GM18870 (cell line): ENCODE results near the gene GRM4.

Experiments
- ATAC-seq: cut with Tn5 transposase; IDR thresholded peaks from one replicate; pipeline ENCODE4 v1.9.1; 2021; ENCODE audit warnings: moderate library complexity; ENCODE audit not compliant: unreplicated experiment

GRM4 gene

DNA sequence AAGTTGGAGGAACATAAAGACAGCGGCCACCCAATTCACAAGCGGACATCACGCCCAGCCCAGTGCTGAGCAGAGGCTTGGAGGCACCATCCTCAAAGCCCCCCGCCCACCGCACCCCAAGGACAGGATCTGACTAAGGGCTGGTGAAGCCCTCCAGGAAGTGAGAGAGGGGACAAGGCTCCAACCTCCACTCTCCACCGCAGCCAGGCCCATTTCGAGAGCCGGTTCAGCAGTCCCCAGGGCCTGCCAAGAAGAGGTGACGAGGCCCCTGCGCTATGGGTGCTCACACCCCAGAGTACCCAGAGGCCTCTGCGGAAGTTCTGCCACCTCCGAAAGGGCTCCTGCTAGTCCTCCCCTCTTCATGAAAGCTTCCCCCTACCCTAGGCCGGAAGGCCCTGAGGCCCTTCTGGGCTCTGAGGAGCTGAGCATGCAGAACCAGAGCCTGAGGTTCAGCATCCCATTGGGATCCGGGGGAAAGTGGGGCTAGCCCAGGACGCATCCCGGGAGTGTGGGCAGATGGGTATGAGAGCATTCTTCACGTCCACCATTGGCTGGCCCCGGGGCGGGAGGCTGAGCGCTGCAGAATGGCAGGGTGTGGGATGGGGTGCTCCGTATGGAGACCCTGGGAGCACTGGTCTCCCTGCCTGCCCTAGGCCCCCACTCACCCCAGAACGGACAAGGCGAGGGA is 2.5 kb downstream of the GRM4 start:
- no peak for ATAC-seq

DNA sequence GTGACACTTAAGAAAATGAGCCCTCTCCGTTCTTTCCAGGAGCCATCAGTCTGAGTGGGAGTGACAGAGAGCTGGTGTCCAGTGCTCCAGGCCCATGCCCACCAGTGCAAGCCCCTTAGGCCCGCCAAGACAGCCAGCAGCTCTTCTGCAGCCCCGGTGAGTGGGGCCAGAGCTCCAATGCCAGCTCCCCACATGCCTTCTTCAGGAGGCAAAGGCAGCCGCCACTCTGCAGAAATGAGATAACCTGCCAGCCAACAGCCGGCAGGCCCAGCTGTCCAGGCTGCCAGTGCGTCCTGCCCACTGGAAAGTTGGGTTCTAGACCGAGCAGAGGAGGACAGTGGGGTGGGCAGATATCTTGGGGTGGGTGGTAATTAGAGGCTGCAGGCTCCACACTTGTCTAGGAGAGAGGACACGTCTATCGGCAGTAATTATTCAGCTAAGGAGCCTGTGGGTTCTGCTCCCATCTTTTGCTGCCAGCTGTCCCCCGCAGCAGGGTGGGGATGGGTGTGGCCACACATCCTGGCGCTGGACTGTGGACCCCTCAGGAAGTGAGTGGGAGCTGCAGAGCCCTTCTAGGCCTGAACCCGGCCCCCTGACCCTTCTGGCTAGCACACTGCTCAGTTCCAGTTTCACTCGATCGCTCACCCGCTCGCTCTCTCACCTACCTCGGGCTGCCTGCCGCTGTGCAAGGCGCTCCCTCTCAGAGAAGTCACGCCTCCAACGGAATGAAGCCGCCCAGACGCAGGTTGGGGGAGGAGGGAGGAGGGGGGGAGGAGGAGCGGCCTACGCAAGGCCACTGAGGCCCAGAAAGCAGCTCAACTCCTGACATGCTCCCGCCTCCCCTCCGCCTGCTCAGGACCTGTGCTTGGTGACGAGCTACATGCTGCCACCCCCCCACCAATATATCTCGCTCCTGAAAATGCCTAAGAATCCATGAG is 3.6 kb downstream of the GRM4 start:
- no peak for ATAC-seq

DNA sequence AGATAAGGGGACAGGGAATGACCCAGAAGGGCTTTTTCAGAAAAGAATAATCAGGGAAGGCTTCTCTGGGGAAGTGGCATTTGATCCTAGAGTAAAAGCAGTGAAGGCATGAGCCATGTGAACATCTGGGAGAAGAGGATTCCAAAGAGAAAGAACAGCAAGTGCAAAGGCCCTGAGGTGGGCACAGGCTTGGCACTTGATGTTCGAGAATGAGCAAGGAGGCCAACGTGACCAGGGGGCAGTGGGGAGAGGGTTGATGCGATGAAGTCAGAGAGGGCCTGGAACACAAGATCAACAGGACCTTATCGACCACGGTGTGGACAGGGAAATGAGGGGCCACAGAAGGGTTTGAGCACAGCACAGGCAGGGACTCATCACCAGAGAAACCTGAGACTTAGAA is 5.8 kb downstream of the GRM4 start:
- ATAC-seq = no peak

DNA sequence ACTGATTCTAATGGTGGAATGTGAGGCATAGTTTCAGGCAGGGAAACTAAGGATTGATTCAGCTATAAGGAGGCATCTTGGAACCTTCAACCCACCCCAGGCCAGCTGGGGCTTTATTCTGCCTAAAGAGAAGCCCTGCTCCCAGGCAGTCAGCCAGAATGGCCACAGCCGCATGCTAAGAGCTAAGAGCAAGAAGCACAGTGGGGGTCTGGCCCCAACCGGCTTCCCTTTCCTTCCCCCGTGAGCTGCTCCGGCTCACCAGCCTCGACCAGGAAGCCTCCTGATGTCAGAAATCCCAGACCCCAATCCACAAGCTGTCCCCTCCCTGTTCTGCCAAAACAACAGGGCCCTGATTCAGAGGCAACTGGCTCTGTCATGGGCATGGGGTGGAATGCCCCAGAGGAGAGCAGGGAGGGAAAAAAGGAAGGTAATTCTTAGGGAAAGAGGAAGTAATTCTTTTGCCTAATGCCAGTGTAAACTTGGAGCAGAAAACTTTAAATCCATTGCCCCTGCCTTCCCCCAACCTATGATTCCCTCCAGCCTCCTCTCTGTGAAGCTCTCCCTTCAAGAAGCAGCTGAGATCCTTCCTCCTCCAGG is 6.9 kb downstream of the GRM4 start:
- no peak for ATAC-seq

DNA sequence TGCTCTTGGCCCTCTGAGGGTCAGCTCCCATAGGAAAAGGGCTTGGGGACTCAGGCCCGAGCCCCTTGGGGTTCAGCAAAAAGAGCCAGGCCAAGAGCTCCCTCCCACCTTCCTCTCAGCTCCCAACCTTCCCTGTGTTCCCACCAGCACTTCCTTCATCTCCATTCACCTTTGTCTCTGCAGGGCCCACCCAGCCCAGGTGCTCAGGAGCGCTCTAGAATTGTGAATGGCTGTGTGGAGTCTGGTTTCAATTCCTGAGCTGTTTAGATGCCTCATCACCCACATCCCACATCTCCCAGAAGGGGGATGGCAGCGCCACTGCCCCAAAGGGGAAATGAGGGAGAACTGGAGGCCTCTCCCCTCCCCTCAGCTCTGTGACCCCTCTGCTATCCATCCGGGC is 7.7 kb downstream of the GRM4 start:
- ATAC-seq = no peak

DNA sequence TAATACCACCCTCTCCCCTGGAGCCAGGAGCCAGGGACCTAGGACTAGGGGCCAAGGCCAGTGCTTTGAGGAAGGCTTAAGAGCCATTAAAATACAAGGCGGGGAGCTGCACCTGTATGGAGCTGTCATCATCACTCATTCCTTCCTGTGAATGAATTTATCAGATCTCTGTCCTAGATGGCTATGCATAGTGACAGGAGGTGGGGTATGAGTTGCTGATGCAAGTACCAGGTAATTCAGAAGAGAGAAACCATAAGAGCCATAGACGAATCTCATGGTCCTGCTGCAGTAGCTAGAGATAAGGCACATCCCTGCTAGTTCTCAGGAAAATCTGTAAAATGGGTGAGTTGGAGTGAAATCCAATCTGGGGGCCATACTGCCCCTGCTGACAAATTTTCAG is 10.3 kb downstream of the GRM4 start:
- ATAC-seq = no peak

DNA sequence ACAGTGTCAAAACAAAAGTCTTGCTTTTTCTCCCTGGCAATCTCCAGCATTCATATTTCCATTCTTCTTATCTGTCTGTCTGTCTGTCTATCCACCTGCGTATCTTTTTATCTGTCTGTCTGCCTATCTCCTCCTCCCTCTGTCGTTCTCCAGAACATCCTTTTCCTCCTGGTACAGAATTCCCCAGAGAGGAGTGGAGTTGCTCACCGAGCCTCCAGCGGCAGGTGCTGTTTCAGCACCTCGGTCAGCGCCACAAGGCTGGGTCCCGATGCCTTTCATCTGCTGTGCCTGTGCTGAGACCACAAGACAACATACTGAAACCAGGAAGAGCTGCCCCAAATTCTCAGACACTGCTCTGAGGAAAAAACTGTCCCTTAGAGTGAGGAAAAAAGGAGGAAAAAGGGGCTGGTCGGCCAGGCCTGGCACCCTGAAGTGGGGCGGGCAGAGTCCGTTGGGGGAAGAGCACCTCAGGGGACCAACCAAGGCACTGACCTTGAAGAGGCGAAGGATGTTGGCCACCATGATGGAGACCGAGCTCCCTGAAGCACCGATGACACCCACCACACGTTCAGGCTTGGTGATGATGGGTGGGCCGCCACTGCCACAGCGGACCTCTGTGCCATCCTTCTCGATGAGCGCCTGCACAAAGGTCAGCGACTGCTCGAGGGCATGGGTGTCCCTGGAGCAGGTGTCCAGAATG is 13.3 kb downstream of the GRM4 start:
- ATAC-seq = no peak

DNA sequence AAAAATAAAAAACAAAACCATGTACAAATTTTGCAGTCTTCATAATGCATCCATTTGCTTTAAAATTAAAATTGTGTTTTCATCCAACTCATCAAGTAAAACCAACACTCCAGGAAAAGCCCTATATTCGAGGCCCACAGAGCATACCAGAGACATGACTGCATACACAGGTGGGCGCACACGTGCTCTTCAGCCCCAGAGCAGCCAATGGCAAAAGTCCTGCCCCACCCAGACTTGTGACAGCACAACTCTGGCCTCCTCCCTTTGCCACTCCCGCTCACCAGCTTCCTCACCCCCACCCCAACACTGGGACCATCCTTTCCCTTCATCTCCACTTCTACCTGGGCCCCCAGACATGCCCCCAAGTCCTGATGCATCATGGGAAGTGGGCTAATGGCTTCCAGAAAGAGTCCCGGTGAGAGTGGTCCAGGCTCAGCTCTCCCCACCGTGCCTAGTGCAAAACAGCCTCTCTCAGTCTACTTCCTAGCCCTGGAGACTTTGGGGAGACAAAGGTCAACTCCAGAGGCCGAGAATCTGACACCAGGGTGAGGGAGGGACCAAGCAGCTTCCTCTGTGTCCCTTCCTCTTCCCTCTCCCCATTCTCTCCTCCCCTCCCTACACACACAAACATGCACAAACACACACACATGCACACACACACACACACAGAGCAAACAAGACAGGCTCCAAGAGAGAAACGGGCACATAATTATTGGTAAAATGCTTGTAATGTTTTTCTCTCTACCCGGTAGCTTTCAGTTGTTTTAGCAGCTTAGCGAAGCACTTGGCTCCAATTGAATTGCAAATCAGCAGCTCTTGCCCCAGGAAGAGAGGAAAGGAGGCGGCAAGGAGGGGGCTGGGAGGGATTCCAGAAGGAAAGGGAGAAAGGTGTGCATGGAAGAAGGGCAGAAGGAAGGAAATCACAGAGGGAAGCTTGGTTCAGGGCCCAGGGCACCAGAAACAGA is 14.3 kb downstream of the GRM4 start:
- no peak for ATAC-seq

DNA sequence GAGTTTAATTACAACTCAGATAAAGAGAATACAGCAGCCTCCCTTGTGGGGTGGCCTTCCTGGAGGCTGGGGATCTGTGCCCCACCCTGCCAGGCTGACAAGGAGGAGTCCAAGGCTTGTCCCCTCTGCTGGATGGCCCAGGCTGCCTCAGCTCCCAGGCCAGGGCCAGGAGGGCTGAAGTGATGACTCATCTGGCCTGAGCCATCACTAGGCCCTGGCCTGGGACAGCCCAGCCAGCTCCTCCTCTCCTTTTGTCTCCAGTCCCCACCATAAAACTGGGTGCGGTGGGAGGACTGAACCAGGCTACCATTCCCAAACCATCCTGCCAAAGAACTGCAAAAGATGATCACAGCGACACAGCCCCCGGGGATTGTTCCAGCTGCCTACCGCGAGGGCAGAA is 15.0 kb downstream of the GRM4 start:
- ATAC-seq = no peak

DNA sequence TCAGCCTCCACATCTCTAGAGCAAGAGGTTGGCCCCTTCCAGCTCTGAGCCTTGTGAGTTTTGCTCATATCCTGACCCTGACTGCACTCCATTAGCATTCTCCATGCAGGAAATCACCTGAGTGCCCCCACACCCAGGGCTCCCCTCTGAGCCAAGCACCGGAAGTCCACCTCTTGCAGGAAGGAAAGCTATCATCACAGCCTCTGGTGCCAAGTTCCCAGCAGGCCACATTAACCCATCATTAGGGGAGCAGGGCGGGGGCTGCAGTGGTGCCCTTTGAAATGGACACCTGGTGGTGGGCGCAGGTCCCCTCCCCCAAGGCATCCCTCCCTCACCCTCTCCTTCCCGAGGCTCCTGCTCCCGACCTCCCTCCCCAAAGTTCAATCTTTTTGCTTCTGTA is 16.1 kb downstream of the GRM4 start:
- no peak for ATAC-seq

DNA sequence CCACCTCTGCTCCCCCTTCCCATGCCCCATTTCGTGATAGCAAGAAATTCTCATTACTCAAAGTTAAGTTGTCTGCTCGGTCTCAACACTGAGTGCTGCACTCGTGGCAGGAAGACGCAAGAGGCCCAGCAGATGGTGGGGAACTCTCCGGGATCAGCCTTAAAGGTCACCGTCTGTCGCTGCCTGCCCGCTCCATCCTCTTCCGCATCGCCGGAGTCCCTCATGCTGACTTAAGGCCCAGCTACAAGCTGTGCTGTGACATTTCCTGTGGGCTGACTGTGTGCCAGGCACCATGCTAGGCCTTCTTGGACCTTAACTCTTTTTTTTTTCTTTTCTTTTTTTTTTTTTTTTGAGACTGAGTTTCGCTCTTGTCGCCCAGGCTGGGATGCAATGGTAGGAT is 17.8 kb downstream of the GRM4 start:
- no peak for ATAC-seq

DNA sequence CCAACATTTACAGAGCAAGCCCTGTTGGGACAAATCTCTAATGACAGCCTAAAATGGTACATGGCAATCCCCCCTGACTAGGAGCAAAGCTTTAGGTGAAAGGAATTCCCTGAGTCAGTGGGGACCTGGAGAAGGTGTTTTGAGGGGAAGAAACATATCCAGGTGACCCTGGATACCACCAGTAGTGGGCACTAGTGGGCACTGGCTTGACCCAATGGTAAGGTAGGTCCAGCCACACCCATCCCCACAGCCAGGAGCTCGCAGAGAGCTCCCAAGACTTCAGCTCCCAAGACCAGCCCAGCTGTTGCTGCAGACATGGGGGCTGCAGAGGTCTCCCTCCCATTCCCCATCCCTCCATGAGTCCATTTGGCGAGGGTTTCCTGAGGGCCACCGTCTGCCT is 19.5 kb downstream of the GRM4 start:
- no peak for ATAC-seq

DNA sequence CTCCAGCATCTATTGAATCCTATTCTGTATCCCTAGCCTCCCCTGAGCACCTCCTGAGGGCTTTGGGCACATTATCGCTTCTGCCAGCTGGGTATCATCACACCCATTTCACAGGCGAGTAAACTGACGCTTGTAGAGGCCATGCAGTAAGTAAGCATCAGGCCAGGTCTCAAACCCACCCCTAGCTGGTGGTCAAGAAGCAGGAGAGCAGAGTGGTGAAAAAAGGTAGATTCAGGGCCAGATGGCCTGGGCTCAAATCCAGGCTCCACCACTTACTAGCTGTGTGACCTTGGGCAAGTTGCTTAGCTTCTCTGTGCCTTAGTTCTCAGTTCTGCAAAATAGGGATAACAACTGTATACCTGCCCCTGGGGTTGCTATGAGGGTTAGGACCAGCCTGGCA is 19.9 kb downstream of the GRM4 start:
- ATAC-seq = no peak

DNA sequence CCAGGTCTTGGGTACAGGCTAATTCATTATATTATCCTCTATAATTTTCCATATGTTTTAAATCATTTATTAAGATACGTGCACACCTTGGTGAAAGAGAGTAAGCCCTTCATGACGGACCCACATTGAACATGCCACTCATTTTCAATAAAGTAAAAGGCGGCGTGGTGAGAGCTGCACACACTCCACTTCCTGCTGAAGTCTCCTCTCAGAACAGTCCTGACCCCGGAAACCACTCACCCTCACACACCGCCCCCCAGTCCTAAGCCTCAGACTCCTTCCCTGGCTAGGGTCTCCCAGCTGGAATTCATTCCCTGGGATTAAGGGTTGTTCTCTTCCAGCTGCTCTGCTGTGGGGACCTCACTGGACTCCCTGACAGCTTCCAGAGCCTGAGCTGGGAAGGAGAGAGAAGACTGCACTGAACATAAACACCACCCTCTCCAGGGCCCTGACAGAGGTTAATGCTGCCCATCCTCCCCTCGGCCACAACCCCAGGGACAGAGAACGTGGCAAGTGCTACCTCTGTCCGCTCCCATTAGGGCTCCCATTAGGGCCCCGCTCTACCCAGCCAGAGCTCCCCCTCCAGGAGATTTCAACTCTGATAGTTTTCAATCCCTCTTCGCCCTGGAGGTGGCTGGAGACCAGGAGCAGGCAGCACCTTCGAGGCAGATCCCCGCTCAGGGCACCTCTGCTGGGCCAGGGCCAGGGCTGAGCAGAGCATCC is 24.8 kb downstream of the GRM4 start:
- no peak for ATAC-seq

DNA sequence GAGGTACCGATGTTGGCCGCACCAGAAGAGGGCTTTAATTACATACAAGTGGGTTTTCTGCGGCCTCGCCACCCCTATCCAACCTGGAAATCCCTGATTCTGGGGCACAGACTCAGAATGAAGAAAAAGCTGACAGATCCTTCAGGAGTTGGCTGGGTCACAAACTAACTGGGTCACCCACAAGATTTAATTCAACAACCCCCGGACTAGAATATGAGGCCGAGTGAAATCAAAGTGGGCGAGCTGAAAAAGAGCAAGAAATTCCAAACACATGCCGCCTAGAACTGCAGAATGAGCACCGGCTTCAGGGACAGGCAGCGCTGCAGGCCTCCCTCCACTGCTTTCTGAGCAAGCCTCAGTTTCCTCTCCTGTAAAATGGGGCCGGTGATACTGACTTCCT is 30.0 kb downstream of the GRM4 start:
- no peak for ATAC-seq

DNA sequence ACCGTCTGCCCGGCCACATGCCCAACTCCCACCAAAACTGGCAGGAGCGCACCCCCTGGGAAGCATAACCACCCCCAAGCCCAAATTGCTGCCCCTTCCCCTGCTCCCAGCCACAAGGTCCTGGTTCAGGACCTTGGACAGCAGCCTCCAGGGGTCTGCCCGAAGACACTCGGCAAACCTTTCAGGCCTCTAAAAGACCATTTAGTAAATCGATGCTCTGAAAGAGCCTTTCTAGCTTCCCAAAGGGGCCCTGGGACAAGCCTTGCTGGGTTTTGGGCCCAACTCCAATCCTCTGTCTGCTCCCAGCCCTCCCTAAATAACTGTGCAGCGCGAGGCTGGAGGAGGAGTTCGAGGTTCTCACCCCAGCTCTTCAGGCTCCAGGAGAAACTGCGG is 30.5 kb downstream of the GRM4 start:
- no peak for ATAC-seq

DNA sequence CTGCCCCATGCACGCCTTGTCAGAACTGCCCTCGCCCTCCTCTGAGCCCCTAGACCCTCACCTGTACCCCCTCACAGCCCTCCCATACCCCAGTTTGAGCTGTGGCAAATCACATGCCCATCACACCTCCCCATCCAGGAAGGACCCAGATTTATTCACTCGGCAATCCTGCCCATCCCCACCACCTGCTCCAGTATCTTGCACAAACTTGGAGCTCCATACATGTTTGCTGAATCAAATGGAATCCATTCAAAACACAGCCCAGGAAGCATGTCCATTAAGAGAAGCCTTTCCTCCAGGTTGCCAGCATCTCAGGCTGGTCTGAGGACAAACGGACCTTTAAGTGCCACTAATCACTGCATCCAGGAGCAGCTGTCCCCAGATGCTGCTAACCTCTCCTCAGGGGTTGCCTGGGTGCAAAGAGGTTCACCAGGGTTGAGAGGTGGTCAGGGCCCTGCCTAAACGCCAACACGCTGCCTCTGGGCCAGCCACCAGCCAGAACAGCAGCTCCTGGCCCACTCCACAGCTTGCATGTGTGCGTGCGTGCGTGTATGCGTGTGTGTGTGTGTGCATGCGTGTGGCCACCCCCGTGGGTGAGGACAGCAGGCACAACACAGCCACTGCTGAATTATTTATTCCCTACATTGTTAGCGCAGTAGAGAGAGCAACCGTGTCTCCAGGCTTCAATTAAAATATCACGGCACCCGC is 31.0 kb downstream of the GRM4 start:
- ATAC-seq = no peak

DNA sequence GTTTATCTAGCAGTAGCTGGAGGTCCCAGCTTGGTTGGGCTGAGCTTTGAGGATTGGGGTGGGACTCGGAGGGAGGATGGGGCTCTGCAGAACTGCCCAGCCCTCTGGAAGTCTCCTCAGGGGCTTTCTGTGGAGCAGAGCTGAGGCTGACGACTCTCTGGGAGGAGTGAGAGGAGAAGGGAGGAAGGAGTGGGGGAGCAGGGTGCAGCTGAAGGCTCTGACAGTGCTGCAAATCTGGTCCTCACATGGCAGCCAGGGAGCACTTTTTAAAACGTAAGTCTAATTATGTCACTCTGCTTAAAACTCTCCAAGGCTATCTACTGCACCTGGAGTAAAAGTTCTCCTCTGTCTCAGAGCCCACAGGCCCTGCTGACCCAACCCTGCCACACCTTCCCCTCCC is 32.4 kb downstream of the GRM4 start:
- no peak for ATAC-seq

DNA sequence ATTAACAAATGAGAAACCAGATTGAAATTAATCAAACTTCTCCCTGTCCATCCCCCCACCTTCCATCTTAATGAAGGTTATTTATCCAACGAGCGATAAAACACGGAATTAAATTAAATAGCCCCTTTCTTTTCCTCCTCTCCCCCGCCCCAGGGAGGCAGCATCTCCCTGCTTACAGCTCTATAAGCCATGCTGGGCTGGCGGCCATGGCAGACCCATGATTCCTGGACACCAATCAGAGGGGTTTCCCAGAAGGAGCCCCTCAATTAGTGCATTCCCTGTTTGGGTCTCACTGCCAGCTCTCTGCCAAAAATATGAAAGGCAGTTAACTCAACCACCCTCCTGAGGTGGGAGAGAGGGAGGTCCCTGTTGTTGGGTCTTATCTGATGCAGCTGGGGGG is 33.8 kb downstream of the GRM4 start:
- ATAC-seq = no peak
